MCF 10A (cell line): Measurements from ENCODE around the gene FKBP5. TPM values are rescaled to one million over a fixed set of nuclear protein-coding genes. Genes with fewer than 3 reads are reported as not detected.

Experiments used
- BruUV-seq: library from RNA; stranded (reverse); fragments of 400-500 nt; replicated peaks from 2 replicates; lab custom pipeline; 2021; lab: Mats Ljungman, UMichigan
- CTCF ChIA-PET: fragments of 300-600 bp; sonication (Branson Sonifier 250); formaldehyde crosslinking; extraction: SDS; loops from one replicate; lab custom pipeline; 2021; ENCODE audit warnings: antibody characterized with exemption, inconsistent platforms; lab: Yijun Ruan, JAX
- POLR2A ChIA-PET: fragments of 300-600, 350-650 bp; sonication (Branson Sonifier 250); formaldehyde crosslinking; extraction: SDS; loops from one replicate; lab custom pipeline; 2020; ENCODE audit warnings: antibody characterized with exemption, inconsistent platforms; lab: Yijun Ruan, JAX
- DNase-seq: peaks from one replicate; pipeline ENCODE4 v3.0.0-alpha.2; 2018; ENCODE audit not compliant: unreplicated experiment
- H3K27ac Mint-ChIP-seq: one replicate; pipeline ENCODE4 v1.8.0; 2022; ENCODE audit warnings: mild to moderate bottlenecking, low read depth, mixed read lengths; ENCODE audit not compliant: unreplicated experiment
- H3K27me3 Mint-ChIP-seq: one replicate; pipeline ENCODE4 v1.8.0; 2022; ENCODE audit warnings: mixed read lengths; ENCODE audit not compliant: insufficient read depth, unreplicated experiment
- H3K36me3 Mint-ChIP-seq: one replicate; pipeline ENCODE4 v1.8.0; 2022; ENCODE audit warnings: mild to moderate bottlenecking, moderate library complexity, mixed read lengths; ENCODE audit not compliant: insufficient read depth, unreplicated experiment
- H3K4me1 Mint-ChIP-seq: one replicate; pipeline ENCODE4 v1.8.0; 2022; ENCODE audit warnings: mixed read lengths; ENCODE audit not compliant: insufficient read depth, unreplicated experiment
- H3K4me3 Mint-ChIP-seq: one replicate; pipeline ENCODE4 v1.8.0; 2022; ENCODE audit warnings: mild to moderate bottlenecking, moderate library complexity, mixed read lengths; ENCODE audit not compliant: unreplicated experiment
- H3K9me3 Mint-ChIP-seq: one replicate; pipeline ENCODE4 v1.8.0; 2022; ENCODE audit warnings: mixed read lengths; ENCODE audit not compliant: unreplicated experiment
- intact Hi-C: fragments of 100-400 bp; cut with micrococcal nuclease; formaldehyde crosslinking; loops from 2 replicates; pipeline ENCODE4 v1.14.1; 2022
- total RNA-seq: library from RNA; stranded (reverse); gene quantifications from 2 replicates; pipeline ENCODE4 v1.2.3, GENCODE V29; 2022
- TF ChIP-seq, protein P1 (sequence below): fragments of 200-600 bp; IDR thresholded peaks from one replicate; pipeline ENCODE4 v1.8.0; 2022; ENCODE audit warnings: antibody characterized with exemption, mild to moderate bottlenecking; ENCODE audit not compliant: unreplicated experiment

FKBP5 gene
- total RNA-seq, 1 experiment from 2014 or later: 387 TPM

DNA sequence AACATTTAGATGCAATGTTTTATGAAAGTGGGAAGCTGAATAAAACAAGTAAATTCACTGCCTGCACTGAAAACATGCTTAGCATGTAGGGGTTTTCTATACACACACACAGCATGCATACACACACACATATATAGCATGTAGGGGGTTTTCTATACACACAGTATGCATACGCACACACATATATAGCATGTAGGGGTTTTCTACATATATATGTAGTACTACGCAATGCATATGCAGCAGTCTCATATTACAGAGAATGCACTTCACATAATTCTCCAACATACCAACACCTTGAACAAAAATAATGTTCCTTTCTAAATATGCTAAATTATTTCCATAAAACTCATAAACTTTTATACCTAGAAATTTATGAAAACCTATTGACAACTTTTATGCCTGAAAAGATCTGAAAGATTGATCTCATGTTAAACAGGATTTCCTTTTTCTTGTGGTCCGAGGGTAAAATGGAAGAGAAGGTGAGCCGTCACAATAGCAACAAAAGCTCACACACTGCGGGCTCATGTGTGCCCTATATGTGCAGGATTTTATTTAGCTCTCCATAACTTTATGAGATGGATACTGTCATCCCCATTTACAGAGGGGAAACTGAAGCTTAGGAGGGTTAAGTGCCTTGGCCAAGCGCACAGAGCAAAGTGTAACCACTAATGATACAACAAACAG, 94.1 kb downstream of the FKBP5 start:
- Mint-ChIP-seq H3K4me1 (peaks cover 39% of the 10 kb centered on the region), H3K4me3 (no peak overlapping the region), H3K27ac (peak overlapping the region; percentile 35), H3K36me3 (peaks cover 100% of the 10 kb centered on the region), H3K9me3 (no peaks in the 10 kb centered on the region), H3K27me3 (no peaks in the 10 kb centered on the region)
- intact Hi-C loops: no loop called here
- TF ChIP-seq, protein P1, sequence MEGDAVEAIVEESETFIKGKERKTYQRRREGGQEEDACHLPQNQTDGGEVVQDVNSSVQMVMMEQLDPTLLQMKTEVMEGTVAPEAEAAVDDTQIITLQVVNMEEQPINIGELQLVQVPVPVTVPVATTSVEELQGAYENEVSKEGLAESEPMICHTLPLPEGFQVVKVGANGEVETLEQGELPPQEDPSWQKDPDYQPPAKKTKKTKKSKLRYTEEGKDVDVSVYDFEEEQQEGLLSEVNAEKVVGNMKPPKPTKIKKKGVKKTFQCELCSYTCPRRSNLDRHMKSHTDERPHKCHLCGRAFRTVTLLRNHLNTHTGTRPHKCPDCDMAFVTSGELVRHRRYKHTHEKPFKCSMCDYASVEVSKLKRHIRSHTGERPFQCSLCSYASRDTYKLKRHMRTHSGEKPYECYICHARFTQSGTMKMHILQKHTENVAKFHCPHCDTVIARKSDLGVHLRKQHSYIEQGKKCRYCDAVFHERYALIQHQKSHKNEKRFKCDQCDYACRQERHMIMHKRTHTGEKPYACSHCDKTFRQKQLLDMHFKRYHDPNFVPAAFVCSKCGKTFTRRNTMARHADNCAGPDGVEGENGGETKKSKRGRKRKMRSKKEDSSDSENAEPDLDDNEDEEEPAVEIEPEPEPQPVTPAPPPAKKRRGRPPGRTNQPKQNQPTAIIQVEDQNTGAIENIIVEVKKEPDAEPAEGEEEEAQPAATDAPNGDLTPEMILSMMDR: no peak
- ChIA-PET CTCF (interaction anchor here (0.6 to 0.7 kb wide), 2 partner anchors 10 to 362 kb away, joined by 3 read pairs; no protein-coding TSS in a partner anchor), POLR2A (interaction anchor here (0.8 to 15.0 kb wide), 6 partner anchors 8 to 135 kb away, joined by 3 to 294 read pairs (median 4); no protein-coding TSS in a partner anchor)
- no TSS peak for BruUV-seq
- DNase-seq: no peak

DNA sequence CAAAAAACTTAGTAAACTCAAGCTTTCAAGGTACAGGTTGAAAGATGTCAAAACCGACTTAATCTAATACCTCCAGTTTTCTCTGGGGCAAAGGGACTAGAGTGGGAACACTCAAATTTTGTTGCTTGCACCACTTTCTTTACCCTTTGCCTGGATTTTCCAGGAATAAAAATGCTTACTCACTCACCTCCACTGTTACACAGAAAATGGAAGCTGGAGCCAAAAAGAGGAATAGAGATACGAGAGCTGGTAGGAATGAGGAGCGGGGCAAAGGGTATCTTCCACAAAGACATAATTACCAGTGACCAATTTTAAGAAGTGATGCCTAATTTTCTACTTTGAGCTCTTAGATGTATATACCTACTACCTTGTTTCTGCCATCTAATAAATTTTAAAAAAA, 96.5 kb downstream of the FKBP5 start:
- ChIA-PET CTCF (interaction anchor here (1.6 to 2.9 kb wide), 2 partner anchors 10 to 144 kb away, joined by 5 to 19 read pairs; partner anchors contain the start of gene ARMC12), POLR2A (interaction anchor here (0.6 to 7.5 kb wide), 15 partner anchors 8 to 329 kb away, joined by 3 to 169 read pairs (median 4); partner anchors contain the start of gene SRPK1)
- peaks cover 40% of the 10 kb centered on the region for H3K4me1 Mint-ChIP-seq
- no peak overlapping the region for H3K4me3 Mint-ChIP-seq
- TF ChIP-seq, protein P1: no peak
- H3K9me3 Mint-ChIP-seq: no peaks in the 10 kb centered on the region
- peaks cover 100% of the 10 kb centered on the region for H3K36me3 Mint-ChIP-seq
- no peaks in the 10 kb centered on the region for H3K27me3 Mint-ChIP-seq
- intact Hi-C loops: no loop called here
- BruUV-seq: no TSS peak
- DNase-seq: no peak
- H3K27ac Mint-ChIP-seq: peak overlapping the region; percentile 79

DNA sequence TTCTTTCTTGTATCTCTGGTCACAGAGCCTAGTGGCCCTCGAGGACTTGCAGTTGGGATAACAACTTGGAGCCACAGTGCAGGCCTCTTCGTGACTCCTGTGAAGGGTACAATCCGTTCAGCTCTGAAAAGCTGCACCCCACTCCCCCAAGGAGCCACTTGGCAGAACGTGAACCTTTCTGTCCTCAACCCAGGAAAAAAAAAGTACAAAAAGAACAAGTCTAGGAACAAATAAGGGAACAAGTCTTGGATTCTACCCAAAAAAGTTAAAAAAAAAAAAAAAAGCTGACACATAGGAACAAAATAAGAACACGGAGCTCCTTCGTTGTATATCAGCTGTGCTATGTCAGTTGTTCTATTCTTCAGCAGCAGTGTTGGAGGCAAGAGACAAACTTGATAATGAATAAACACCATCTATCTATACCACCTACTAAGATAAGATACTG, 98.1 kb downstream of the FKBP5 start:
- POLR2A ChIA-PET: interaction anchor here (0.6 to 7.5 kb wide), 17 partner anchors 9 to 429 kb away, joined by 3 to 169 read pairs (median 5); partner anchors contain the start of gene SRPK1
- no peaks in the 10 kb centered on the region for H3K27me3 Mint-ChIP-seq
- DNase-seq: no peak
- H3K4me1 Mint-ChIP-seq: peaks cover 40% of the 10 kb centered on the region
- H3K9me3 Mint-ChIP-seq: no peaks in the 10 kb centered on the region
- BruUV-seq: no TSS peak
- H3K4me3 Mint-ChIP-seq: peak overlapping the region; percentile 47
- intact Hi-C loops: no loop called here
- H3K27ac Mint-ChIP-seq: peak overlapping the region; percentile 79
- TF ChIP-seq, protein P1: no peak
- CTCF ChIA-PET: interaction anchor here (0.5 to 2.9 kb wide), 6 partner anchors 8 to 146 kb away, joined by 3 to 19 read pairs (median 4); partner anchors contain the start of gene ARMC12
- H3K36me3 Mint-ChIP-seq: peaks cover 100% of the 10 kb centered on the region

DNA sequence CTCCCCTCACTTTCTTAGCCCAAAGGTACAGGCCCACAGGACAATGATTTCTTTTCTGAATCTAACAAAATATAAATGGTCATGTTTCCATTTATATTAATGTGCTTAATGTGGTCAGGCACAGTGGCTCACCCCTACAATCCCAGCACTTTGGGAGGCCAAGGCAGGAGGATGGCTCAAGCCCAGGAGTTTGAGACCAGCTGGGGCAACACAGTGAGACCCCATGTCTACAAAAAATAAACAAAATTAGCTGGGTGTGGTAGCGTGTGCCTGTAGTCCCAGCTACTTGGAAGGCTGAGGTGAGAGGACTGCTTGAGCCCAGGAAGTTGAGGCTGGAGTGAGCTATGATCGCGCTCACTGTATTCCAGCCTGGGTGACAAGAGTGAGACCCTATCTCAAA, 98.8 kb downstream of the FKBP5 start:
- intact Hi-C loops: loop anchor here (10.0 kb wide), 1 partner anchor 295 kb away; the partner anchor contains the start of gene DEF6
- CTCF ChIA-PET: interaction anchor here (0.5 to 2.9 kb wide), 3 partner anchors 13 to 146 kb away, joined by 3 to 19 read pairs (median 3); partner anchors contain the start of gene ARMC12

More for the DNA sequence above, 98.8 kb downstream of the FKBP5 start:
- POLR2A ChIA-PET: interaction anchor here (0.6 to 7.5 kb wide), 11 partner anchors 10 to 143 kb away, joined by 3 to 169 read pairs (median 8); no protein-coding TSS in a partner anchor
- Mint-ChIP-seq H3K4me1 (peaks cover 38% of the 10 kb centered on the region), H3K9me3 (no peaks in the 10 kb centered on the region), H3K27ac (peak overlapping the region; percentile 79), H3K27me3 (no peaks in the 10 kb centered on the region), H3K4me3 (peak overlapping the region; percentile 28), H3K36me3 (peaks cover 100% of the 10 kb centered on the region)
- TF ChIP-seq, protein P1: no peak
- DNase-seq: no peak
- no TSS peak for BruUV-seq
